Mammary epithelial cell (primary cell): ENCODE data around the gene IGSF6.

ENCODE experiments used
- EZH2 ChIP-seq: IDR thresholded peaks from 2 replicates; pipeline ENCODE4 v1.6.1; 2012; ENCODE audit warnings: low read length, inconsistent platforms, borderline replicate concordance
- TF ChIP-seq, protein P1 (sequence below), 2 donors: IDR thresholded peaks in 1 of 2; conservative IDR thresholded peaks in 1 of 2; 2 replicates each; pipeline ENCODE4 v1.5.1; 2011 to 2012; ENCODE audit warnings: inconsistent platforms in 2 of 2, low read length in 2 of 2, mild to moderate bottlenecking in 2 of 2, control low read depth in 1 of 2, low read depth in 1 of 2; ENCODE audit not compliant: insufficient read depth in 1 of 2; ENCODE audit errors: extremely low read depth in 1 of 2

DNA sequence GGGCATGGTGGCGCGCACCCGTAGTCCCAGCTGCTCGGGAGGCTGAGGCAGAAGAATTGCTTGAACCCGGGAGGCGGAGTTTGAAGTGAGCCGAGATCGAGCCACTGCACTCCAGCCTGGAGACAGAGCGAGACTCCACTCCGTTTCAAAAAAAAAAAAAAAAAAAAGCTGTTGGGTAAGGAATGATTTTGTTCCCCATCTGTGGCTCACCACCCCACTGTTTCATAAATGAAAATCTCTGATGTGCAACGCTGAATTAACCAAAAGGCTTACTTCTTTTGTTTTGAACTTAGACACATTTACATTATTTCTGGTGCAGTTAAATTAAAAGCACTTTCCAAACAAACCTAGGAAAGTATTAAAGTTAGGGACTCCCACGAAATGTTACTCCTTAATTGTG is 54.2 kb downstream of the IGSF6 start:
- TF ChIP-seq, protein P1, sequence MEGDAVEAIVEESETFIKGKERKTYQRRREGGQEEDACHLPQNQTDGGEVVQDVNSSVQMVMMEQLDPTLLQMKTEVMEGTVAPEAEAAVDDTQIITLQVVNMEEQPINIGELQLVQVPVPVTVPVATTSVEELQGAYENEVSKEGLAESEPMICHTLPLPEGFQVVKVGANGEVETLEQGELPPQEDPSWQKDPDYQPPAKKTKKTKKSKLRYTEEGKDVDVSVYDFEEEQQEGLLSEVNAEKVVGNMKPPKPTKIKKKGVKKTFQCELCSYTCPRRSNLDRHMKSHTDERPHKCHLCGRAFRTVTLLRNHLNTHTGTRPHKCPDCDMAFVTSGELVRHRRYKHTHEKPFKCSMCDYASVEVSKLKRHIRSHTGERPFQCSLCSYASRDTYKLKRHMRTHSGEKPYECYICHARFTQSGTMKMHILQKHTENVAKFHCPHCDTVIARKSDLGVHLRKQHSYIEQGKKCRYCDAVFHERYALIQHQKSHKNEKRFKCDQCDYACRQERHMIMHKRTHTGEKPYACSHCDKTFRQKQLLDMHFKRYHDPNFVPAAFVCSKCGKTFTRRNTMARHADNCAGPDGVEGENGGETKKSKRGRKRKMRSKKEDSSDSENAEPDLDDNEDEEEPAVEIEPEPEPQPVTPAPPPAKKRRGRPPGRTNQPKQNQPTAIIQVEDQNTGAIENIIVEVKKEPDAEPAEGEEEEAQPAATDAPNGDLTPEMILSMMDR (conservative IDR thresholded peaks at IDR 0.05 in 1 of 2, IDR thresholded peaks at IDR 0.05 in 1 of 2; ENCODE audit: extremely low read depth in 1 of 2, insufficient read depth in 1 of 2, low read depth in 1 of 2, low read length in 2 of 2) = no peak
- no peak for TF ChIP-seq EZH2
